Lung (tissue), 12 donors: Measurements from ENCODE around the gene C3AR1. TPM values are rescaled to one million over a fixed set of nuclear protein-coding genes. Genes with fewer than 3 reads are reported as not detected.
"Not testable (repeated sequence)": the region's sequence is repeated elsewhere in the genome, so short reads cannot be mapped to it uniquely, and the experiment has no call there.

Experiments used
- ATAC-seq: fragments of 200-7000 bp; cut with Tn5 transposase; one replicate; pipeline ENCODE4 v1.9.1; 2020; ENCODE audit warnings: moderate number of reproducible peaks; ENCODE audit not compliant: insufficient read depth, low FRiP score
- DNase-seq, 3 donors: peaks; one replicate each; pipeline ENCODE4 v3.0.0-alpha.2; 2013 to 2017
- H3K27ac ChIP-seq, 2 donors: one replicate each; pipeline ENCODE4 v1.5.1; 2013; ENCODE audit warnings: mild to moderate bottlenecking in 2 of 2, moderate library complexity in 2 of 2, control low read depth in 1 of 2, inconsistent platforms in 1 of 2, low read depth in 1 of 2, low read length in 1 of 2
- H3K27me3 ChIP-seq, 3 donors: one replicate each; pipeline ENCODE4 v1.5.1; 2013; ENCODE audit warnings: low read length in 2 of 3; ENCODE audit not compliant: control insufficient read depth in 3 of 3, insufficient read depth in 3 of 3
- H3K36me3 ChIP-seq, 4 donors: one replicate each; pipeline ENCODE4 v1.5.1; 2013; ENCODE audit warnings: low read length in 4 of 4, mild to moderate bottlenecking in 1 of 4, moderate library complexity in 1 of 4; ENCODE audit not compliant: control insufficient read depth in 4 of 4, insufficient read depth in 4 of 4
- H3K4me1 ChIP-seq, 5 donors: one replicate each; pipeline ENCODE4 v1.5.1; 2013; ENCODE audit warnings: low read length in 5 of 5, mild to moderate bottlenecking in 2 of 5, moderate library complexity in 1 of 5; ENCODE audit not compliant: control insufficient read depth in 5 of 5, insufficient read depth in 5 of 5
- H3K4me3 ChIP-seq: one replicate; pipeline ENCODE4 v1.5.1; 2013; ENCODE audit warnings: mild to moderate bottlenecking, control low read depth, moderate library complexity
- H3K9ac ChIP-seq, 2 donors: one replicate each; pipeline ENCODE4 v1.5.1; 2013; ENCODE audit warnings: low read length in 2 of 2, control low read depth in 1 of 2; ENCODE audit not compliant: insufficient read depth in 1 of 2
- H3K9me3 ChIP-seq, 4 donors: one replicate each; pipeline ENCODE4 v1.5.1; 2013; ENCODE audit warnings: low read length in 3 of 4, mild to moderate bottlenecking in 1 of 4, moderate library complexity in 1 of 4; ENCODE audit not compliant: control insufficient read depth in 4 of 4, insufficient read depth in 3 of 4
- CTCF ChIP-seq: IDR thresholded peaks from 2 replicates; pipeline ENCODE4 v1.5.1; 2012; ENCODE audit warnings: mild to moderate bottlenecking; ENCODE audit errors: control extremely low read depth, extremely low read depth
- WGBS, 2 donors: extraction: QIAGEN DNeasy Blood & Tissue Kit; methylation state at CpG; one replicate each; pipeline ENCODE4 v1.1.7; 2013; 5-methylcytosine and 5-hydroxymethylcytosine counted together
- polyA plus RNA-seq, 2 donors: library from polyadenylated mRNA; stranded (reverse); fragments of 200-250 nt; gene quantifications; one replicate each; pipeline ENCODE4 v1.2.1, GENCODE V29; 2013
- total RNA-seq, 2 donors: library from RNA; depleted of rRNA in 1 of 2; stranded (reverse); fragments of >200 nt in 1 of 2; gene quantifications; one replicate each; pipeline ENCODE4 v1.2.1, GENCODE V29; 2014 to 2021
- donor health status: control.
- donor health status: control.
- donor health status: Bipolar disorder and iron deficiency.
- donor health status: healthy.
- donor health status: DM: yes; HTN: yes; CAD: no.

Gene C3AR1
- total and polyA plus RNA-seq, 4 donors = 6.9 to 209 (median 26.3) TPM

GRCh38 chr12:8096281-8096915 lies 30.2 kb upstream of the C3AR1 start:
- no peaks in the 10 kb centered on the region for H3K27me3 ChIP-seq
- no peak for DNase-seq
- H3K9ac ChIP-seq = no peak overlapping the region
- no peak for ATAC-seq
- H3K4me3 ChIP-seq = no peak overlapping the region
- H3K36me3 ChIP-seq = peaks cover 27 to 49% (median 41%) of the 10 kb centered on the region in 4 donors
- no peak overlapping the region for H3K27ac ChIP-seq
- no peak for TF ChIP-seq CTCF
- WGBS, 2 donors = 67 to 81% methylated on average over 2 of the region's 2 CpGs
- H3K4me1 ChIP-seq = no peaks in the 10 kb centered on the region
- H3K9me3 ChIP-seq = no peaks in the 10 kb centered on the region

- Histone ChIP-seq H3K27ac (no peak overlapping the region), H3K9ac (no peak overlapping the region), H3K36me3 (peaks cover 27 to 62% (median 51%) of the 10 kb centered on the region in 4 donors), H3K4me3 (no peak overlapping the region), H3K4me1 (peaks cover 0 to 2% (median 0%) of the 10 kb centered on the region in 5 donors), H3K27me3 (no peaks in the 10 kb centered on the region), H3K9me3 (no peaks in the 10 kb centered on the region)
- 92 to 94% methylated on average over 3 of the region's 3 CpGs for WGBS, 2 donors
- DNase-seq (no peak), ATAC-seq (no peak)
- TF ChIP-seq CTCF = no peak
Measured at GRCh38 chr12:8093291-8093690, 27.1 kb upstream of the C3AR1 start.

GRCh38 chr12:8089716-8090115 lies 23.6 kb upstream of the C3AR1 start:
- TF ChIP-seq CTCF = no peak
- no peak for DNase-seq
- no peak overlapping the region for H3K9ac ChIP-seq
- no peaks in the 10 kb centered on the region for H3K27me3 ChIP-seq
- peaks cover 21 to 48% (median 30%) of the 10 kb centered on the region in 4 donors for H3K36me3 ChIP-seq
- 77 to 81% methylated on average over 5 of the region's 5 CpGs for WGBS, 2 donors
- H3K4me1 ChIP-seq = peaks cover 0 to 3% (median 0%) of the 10 kb centered on the region in 5 donors
- no peak overlapping the region for H3K27ac ChIP-seq
- no peaks in the 10 kb centered on the region for H3K9me3 ChIP-seq
- ATAC-seq = no peak
- no peak overlapping the region for H3K4me3 ChIP-seq

GRCh38 chr12:8089277-8089676 lies 23.1 kb upstream of the C3AR1 start:
- not testable (repeated sequence) for H3K4me1 ChIP-seq, H3K9me3 ChIP-seq, H3K27me3 ChIP-seq, ATAC-seq, H3K9ac ChIP-seq, H3K4me3 ChIP-seq, H3K27ac ChIP-seq, DNase-seq
- H3K36me3 ChIP-seq = peaks cover 17 to 44% (median 27%) of the 10 kb centered on the region in 4 donors
- WGBS, 2 donors = 93 to 97% methylated on average over 11 of the region's 11 CpGs
